GM23248 (cell line): ENCODE data around the gene IL2RA. TPM values are rescaled to one million over a fixed set of nuclear protein-coding genes. Genes with fewer than 3 reads are reported as not detected.

Experiments
- DNase-seq: peaks from one replicate; pipeline ENCODE4 v3.0.0-alpha.2; 2015
- H2AFZ ChIP-seq: fragments of 200-600 bp; sonication (generic); 2 replicates; pipeline ENCODE4 v1.6.1; 2016; ENCODE audit warnings: antibody characterized with exemption
- H3F3A ChIP-seq: fragments of 200-600 bp; sonication (generic); 2 replicates; pipeline ENCODE4 v1.6.1; 2016; ENCODE audit warnings: mild to moderate bottlenecking, antibody characterized with exemption, mixed run types; ENCODE audit not compliant: insufficient read depth
- H3K27ac ChIP-seq: fragments of 200-600 bp; sonication (generic); 2 replicates; pipeline ENCODE4 v1.5.1; 2016; ENCODE audit warnings: mild to moderate bottlenecking
- H3K27me3 ChIP-seq: fragments of 200-600 bp; sonication (generic); replicated peaks from 2 replicates; pipeline ENCODE4 v1.6.1; 2016; ENCODE audit warnings: mild to moderate bottlenecking; ENCODE audit not compliant: insufficient read depth
- H3K36me3 ChIP-seq: fragments of 200-600 bp; sonication (generic); 2 replicates; pipeline ENCODE4 v1.6.1; 2016; ENCODE audit warnings: low read depth, mild to moderate bottlenecking
- H3K4me1 ChIP-seq: fragments of 200-600 bp; sonication (generic); 2 replicates; pipeline ENCODE4 v1.6.1; 2016; ENCODE audit warnings: mild to moderate bottlenecking; ENCODE audit not compliant: insufficient read depth
- H3K4me2 ChIP-seq: fragments of 200-600 bp; sonication (generic); one replicate; pipeline ENCODE4 v1.6.1; 2016; ENCODE audit warnings: mild to moderate bottlenecking; ENCODE audit not compliant: unreplicated experiment
- H3K4me3 ChIP-seq: fragments of 200-600 bp; sonication (generic); 2 replicates; pipeline ENCODE4 v1.5.1; 2016; ENCODE audit warnings: mild to moderate bottlenecking
- H3K79me2 ChIP-seq: fragments of 200-600 bp; sonication (generic); 2 replicates; pipeline ENCODE4 v1.6.1; 2016; ENCODE audit warnings: mild to moderate bottlenecking; ENCODE audit not compliant: insufficient read depth
- H3K9ac ChIP-seq: fragments of 200-600 bp; sonication (generic); 2 replicates; pipeline ENCODE4 v1.6.1; 2016; ENCODE audit warnings: mild to moderate bottlenecking
- H3K9me2 ChIP-seq: fragments of 200-600 bp; sonication (generic); 2 replicates; pipeline ENCODE4 v1.6.1; 2016; ENCODE audit warnings: mixed run types, mild to moderate bottlenecking, moderate library complexity; ENCODE audit not compliant: insufficient read depth
- H3K9me3 ChIP-seq: fragments of 200-600 bp; sonication (generic); one replicate; pipeline ENCODE4 v1.6.1; 2017; ENCODE audit warnings: low read depth
- H4K20me1 ChIP-seq: fragments of 200-600 bp; sonication (generic); 2 replicates; pipeline ENCODE4 v1.6.0; 2016; ENCODE audit not compliant: insufficient read depth
- EZH2 ChIP-seq: fragments of 200-600 bp; sonication (generic); IDR thresholded peaks from 2 replicates; pipeline ENCODE4 v1.6.1; 2018; ENCODE audit warnings: antibody characterized with exemption, mild to moderate bottlenecking; ENCODE audit not compliant: insufficient read depth, poor library complexity, severe bottlenecking
- EZH2phosphoT487 ChIP-seq: fragments of 200-600 bp; sonication (generic); IDR thresholded peaks from 2 replicates; pipeline ENCODE4 v1.6.1; 2018; ENCODE audit warnings: antibody characterized with exemption, moderate library complexity, mild to moderate bottlenecking, low read depth; ENCODE audit not compliant: insufficient read depth
- WGBS, 2 experiments: methylation state at CpG; one replicate each; pipeline ENCODE4 v1.1.6; 2015 to 2017; ENCODE audit warnings: low lambda C conversion rate in 2 of 2, low coverage in 1 of 2; ENCODE audit errors: missing lambda C conversion rate in 2 of 2; 5-methylcytosine and 5-hydroxymethylcytosine counted together
- in situ Hi-C: fragments of 300-500 bp; cut with MboI; formaldehyde crosslinking; loops from 2 replicates; pipeline ENCODE4 v1.15.0; 2020
- polyA plus RNA-seq: library from polyadenylated mRNA; unstranded; fragments of >200 nt; fragmentation: Nextera tagmentation; extraction: Ambion mirVana; gene quantifications from 2 replicates; pipeline ENCODE4 v1.2.1, GENCODE V29; 2016
- total RNA-seq: library from RNA; depleted of rRNA; stranded (reverse); fragments of >200 nt; shearing (Covaris generic); gene quantifications from 2 replicates; pipeline ENCODE4 v1.2.3, GENCODE V29; 2014

The IL2RA gene
- total and polyA plus RNA-seq, 2 experiments from 2014 or later, result not detected

DNA sequence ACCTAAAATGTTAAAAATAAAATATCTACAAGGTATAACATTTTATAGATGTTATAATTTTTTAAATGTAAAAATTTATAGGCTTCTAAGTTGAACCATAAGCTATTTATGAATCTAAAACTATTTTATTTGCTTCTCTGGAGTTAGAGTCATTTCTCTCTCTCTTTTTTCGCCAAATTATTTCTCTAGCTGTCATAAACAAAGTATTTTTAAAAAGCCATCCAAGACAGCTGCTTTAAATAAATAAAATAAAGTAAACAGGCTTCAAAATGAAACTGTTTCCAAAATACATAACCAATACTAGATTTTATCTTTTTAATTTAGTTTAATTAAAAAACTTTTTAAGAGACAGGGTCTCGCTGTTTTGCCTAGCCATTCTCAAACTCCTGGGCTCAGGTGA lies 72.4 kb downstream of the IL2RA start:
- Histone ChIP-seq H3K27ac (no peak overlapping the region), H3K4me2 (no peak overlapping the region), H2AFZ (no peak overlapping the region), H3K79me2 (no peaks in the 10 kb centered on the region), H3K27me3 (no peaks in the 10 kb centered on the region), H3K36me3 (no peaks in the 10 kb centered on the region), H3K4me3 (no peak overlapping the region), H4K20me1 (no peaks in the 10 kb centered on the region), H3F3A (no peaks in the 10 kb centered on the region), H3K9me2 (no peaks in the 10 kb centered on the region), H3K9me3 (peaks cover 4% of the 10 kb centered on the region), H3K9ac (no peak overlapping the region), H3K4me1 (no peaks in the 10 kb centered on the region)
- 30 to 40% methylated on average over 2 of the region's 2 CpGs for WGBS, 2 experiments
- in situ Hi-C loops, result no loop called here
- no peak for TF ChIP-seq EZH2phosphoT487
- DNase-seq, result no peak

DNA sequence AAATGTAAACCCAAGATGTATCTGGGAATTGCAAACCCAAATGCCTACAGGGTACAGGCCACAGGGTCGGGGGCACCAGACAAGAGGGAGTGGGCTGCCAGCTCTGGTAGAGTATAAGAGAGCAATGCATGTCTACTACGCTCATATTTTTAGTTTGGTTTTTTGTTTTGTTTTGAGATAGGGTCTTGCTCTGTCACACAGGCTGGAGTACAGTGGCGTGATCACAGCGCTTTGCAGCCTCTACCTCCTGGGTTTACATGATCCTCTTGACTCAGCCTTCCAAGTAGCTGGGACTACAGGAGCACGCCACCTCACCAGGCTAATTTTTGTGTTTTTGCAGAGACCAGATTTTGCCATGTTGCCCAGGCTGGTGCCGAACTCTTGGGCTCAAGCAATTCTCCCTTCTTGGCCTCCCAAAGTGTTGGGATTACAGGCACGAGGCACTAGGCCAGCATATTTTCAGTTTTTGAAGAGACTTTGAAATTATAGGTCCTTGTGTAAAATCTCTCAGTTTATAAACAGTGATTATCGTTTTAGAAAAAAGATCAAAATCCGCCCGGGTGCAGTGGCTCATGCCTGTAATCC lies 73.7 kb downstream of the IL2RA start:
- H3K27me3 ChIP-seq, result no peaks in the 10 kb centered on the region
- WGBS, 2 experiments, result 75 to 78% methylated on average over 10 of the region's 10 CpGs
- no peak overlapping the region for H3K4me2 ChIP-seq
- no peaks in the 10 kb centered on the region for H4K20me1 ChIP-seq
- H3K79me2 ChIP-seq, result no peaks in the 10 kb centered on the region
- TF ChIP-seq EZH2 (no peak), EZH2phosphoT487 (no peak)
- in situ Hi-C loops, result no loop called here
- H3K36me3 ChIP-seq, result no peaks in the 10 kb centered on the region
- peaks cover 4% of the 10 kb centered on the region for H3K9me3 ChIP-seq
- no peaks in the 10 kb centered on the region for H3K4me1 ChIP-seq
- no peak overlapping the region for H3K4me3 ChIP-seq
- no peak overlapping the region for H3K9ac ChIP-seq
- H2AFZ ChIP-seq, result no peak overlapping the region
- no peak for DNase-seq
- H3F3A ChIP-seq, result no peaks in the 10 kb centered on the region
- no peak overlapping the region for H3K27ac ChIP-seq
- H3K9me2 ChIP-seq, result no peaks in the 10 kb centered on the region

DNA sequence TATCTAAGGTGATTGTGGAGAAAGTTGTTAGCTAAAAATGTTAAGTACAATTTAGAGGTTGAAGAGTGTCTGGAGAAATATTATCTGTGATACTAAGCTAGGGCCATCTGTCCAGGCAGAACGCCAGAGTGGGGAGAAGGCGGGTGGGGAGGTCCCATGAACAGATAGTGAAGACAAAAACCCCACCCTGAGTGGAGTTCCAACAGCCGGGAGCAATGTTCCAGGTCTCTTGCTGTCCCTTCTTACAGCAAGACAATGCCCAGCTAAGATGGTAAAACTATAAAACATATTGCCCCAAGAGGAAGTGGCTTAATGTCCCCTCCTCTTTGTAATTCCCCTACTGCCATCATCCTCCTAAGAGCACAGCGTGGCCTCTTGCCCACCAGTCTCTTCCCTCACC lies 74.4 kb downstream of the IL2RA start:
- H3K36me3 ChIP-seq, result no peaks in the 10 kb centered on the region
- H3K9me3 ChIP-seq, result peaks cover 1% of the 10 kb centered on the region
- no peak overlapping the region for H3K27ac ChIP-seq
- no peaks in the 10 kb centered on the region for H3K79me2 ChIP-seq
- DNase-seq, result no peak
- in situ Hi-C loops, result no loop called here
- no peak overlapping the region for H3K4me2 ChIP-seq
- no peaks in the 10 kb centered on the region for H4K20me1 ChIP-seq
- H3K27me3 ChIP-seq, result no peaks in the 10 kb centered on the region
- 16% methylated on average over 4 of the region's 4 CpGs for WGBS, 2 experiments
- TF ChIP-seq EZH2, result no peak
- no peak for TF ChIP-seq EZH2phosphoT487
- no peaks in the 10 kb centered on the region for H3K4me1 ChIP-seq
- no peaks in the 10 kb centered on the region for H3K9me2 ChIP-seq
- H3K9ac ChIP-seq, result no peak overlapping the region
- no peaks in the 10 kb centered on the region for H3F3A ChIP-seq
- H3K4me3 ChIP-seq, result no peak overlapping the region
- no peak overlapping the region for H2AFZ ChIP-seq

DNA sequence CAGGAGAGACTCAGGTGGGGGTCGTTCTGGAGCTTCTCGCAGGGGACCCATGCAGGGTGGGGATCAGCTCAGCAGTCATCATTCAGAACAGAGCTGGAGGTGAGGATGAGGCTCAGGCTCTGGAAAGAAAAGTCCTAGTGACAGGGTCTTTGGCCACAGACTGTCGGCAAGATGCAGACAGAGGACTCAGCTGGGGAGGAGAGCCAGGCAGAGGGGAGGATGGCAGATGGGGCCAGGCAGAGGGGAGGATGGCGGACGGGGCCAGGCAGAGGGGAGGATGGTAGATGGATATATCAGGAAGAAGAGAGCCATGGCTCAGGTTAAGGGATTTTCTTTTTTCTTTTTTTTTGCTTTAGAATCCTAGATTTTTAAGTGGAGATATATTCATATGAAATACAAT lies 77.1 kb downstream of the IL2RA start:
- 54 to 56% methylated on average over 5 of the region's 5 CpGs for WGBS, 2 experiments
- no peak for TF ChIP-seq EZH2phosphoT487
- Histone ChIP-seq H3K9me3 (no peaks in the 10 kb centered on the region), H2AFZ (no peak overlapping the region), H3K27ac (no peak overlapping the region), H3K36me3 (no peaks in the 10 kb centered on the region), H3F3A (no peaks in the 10 kb centered on the region), H3K4me2 (no peak overlapping the region), H3K4me1 (no peaks in the 10 kb centered on the region), H3K4me3 (no peak overlapping the region), H3K9me2 (no peaks in the 10 kb centered on the region), H3K79me2 (no peaks in the 10 kb centered on the region), H4K20me1 (no peaks in the 10 kb centered on the region), H3K27me3 (no peaks in the 10 kb centered on the region), H3K9ac (no peak overlapping the region)
- DNase-seq, result no peak
- in situ Hi-C loops, result no loop called here

DNA sequence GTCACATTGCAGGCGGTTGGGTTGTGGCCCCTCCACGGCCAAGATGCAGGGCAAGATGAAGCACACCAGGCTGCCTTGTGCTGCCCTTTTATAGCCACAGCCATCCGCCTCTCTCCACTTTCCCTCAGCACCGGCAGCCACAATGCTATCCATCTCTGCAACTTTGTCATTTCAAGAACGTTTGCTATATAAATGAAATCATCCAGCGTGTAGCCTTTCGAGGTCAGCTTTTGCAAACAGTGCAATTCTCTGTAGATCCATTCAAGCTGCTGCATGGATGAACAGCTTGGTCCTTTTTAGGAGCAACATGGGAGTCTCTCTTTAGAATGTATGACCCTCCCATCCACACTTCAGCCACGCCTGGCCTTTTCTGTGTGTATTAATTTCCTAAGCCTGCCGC lies 78.4 kb downstream of the IL2RA start:
- Histone ChIP-seq H3K4me2 (no peak overlapping the region), H3K79me2 (no peaks in the 10 kb centered on the region), H3K27ac (no peak overlapping the region), H3K4me3 (no peak overlapping the region), H3K9ac (no peak overlapping the region), H3K36me3 (no peaks in the 10 kb centered on the region), H3K9me2 (no peaks in the 10 kb centered on the region), H4K20me1 (no peaks in the 10 kb centered on the region), H3K27me3 (no peaks in the 10 kb centered on the region), H3K4me1 (no peaks in the 10 kb centered on the region), H3K9me3 (no peaks in the 10 kb centered on the region), H2AFZ (no peak overlapping the region), H3F3A (0 out of 2 replicates have a peak, but pooled peaks cover 5% of the 10 kb centered on the region)
- in situ Hi-C loops, result no loop called here
- DNase-seq, result no peak
- no peak for TF ChIP-seq EZH2
- no peak for TF ChIP-seq EZH2phosphoT487
- WGBS, 2 experiments, result 66 to 73% methylated on average over 9 of the region's 9 CpGs
